ENCODE results near the gene CLPTM1L.

Gene CLPTM1L

GRCh38 chr5:1270933-1271914 lies 73.7 kb downstream of the CLPTM1L start:
- TF ChIP-seq CTCF (conservative IDR thresholded peaks at IDR 0.05), result no peak
- no peak for TF ChIP-seq ZFX (IDR thresholded peaks at IDR 0.05)
- H3K27ac ChIP-seq, result no peak overlapping the region

- TF ChIP-seq ZFX (IDR thresholded peaks at IDR 0.05), result no peak
- no peak for TF ChIP-seq CTCF (conservative IDR thresholded peaks at IDR 0.05)
- no peak overlapping the region for H3K27ac ChIP-seq
These were observed 74.5 kb downstream of the CLPTM1L start for GRCh38 chr5:1270426-1270825.

- TF ChIP-seq ZFX (IDR thresholded peaks at IDR 0.05) (no peak), CTCF (conservative IDR thresholded peaks at IDR 0.05) (no peak)
- no peak overlapping the region for H3K27ac ChIP-seq
These were observed 76.2 kb downstream of the CLPTM1L start for GRCh38 chr5:1268666-1269065.

- H3K27ac ChIP-seq, result no peak overlapping the region
- TF ChIP-seq ZFX (IDR thresholded peaks at IDR 0.05) (no peak), CTCF (conservative IDR thresholded peaks at IDR 0.05) (no peak)
These were observed 76.8 kb downstream of the CLPTM1L start for GRCh38 chr5:1268056-1268455.

Measured in C4-2B (cell line).